Type B pancreatic cell (in vitro differentiated cells): Measurements from ENCODE around the gene EPHA4. TPM values are rescaled to one million over a fixed set of nuclear protein-coding genes. Genes with fewer than 3 reads are reported as not detected.
A peak's percentile ranks its signal among the peaks of the same experiment; 100 is the strongest.

Source experiments
- DNase-seq: peaks from one replicate; pipeline ENCODE4 v3.0.0; 2021; ENCODE audit warnings: mixed read lengths; ENCODE audit not compliant: unreplicated experiment; ENCODE audit errors: extremely low spot score
- H3K27ac Mint-ChIP-seq: 2 replicates; pipeline ENCODE4 v1.8.0; 2021; ENCODE audit warnings: mild to moderate bottlenecking, mixed read lengths
- H3K27me3 Mint-ChIP-seq: 2 replicates; pipeline ENCODE4 v1.8.0; 2021; ENCODE audit warnings: mixed read lengths
- H3K36me3 Mint-ChIP-seq: 2 replicates; pipeline ENCODE4 v1.8.0; 2021; ENCODE audit warnings: mixed read lengths
- H3K4me1 Mint-ChIP-seq: one replicate; pipeline ENCODE4 v1.8.0; 2021; ENCODE audit warnings: mixed read lengths; ENCODE audit not compliant: unreplicated experiment
- H3K4me3 Mint-ChIP-seq: 2 replicates; pipeline ENCODE4 v1.8.0; 2021; ENCODE audit warnings: mild to moderate bottlenecking, mixed read lengths
- H3K9me3 Mint-ChIP-seq: 2 replicates; pipeline ENCODE4 v1.8.0; 2021; ENCODE audit warnings: mixed read lengths
- total RNA-seq: library from RNA; stranded (reverse); gene quantifications from 2 replicates; pipeline ENCODE4 v1.2.1, GENCODE V29; 2021; ENCODE audit warnings: low replicate concordance
- TF ChIP-seq, protein P1 (sequence below): fragments of 200-600 bp; sonication (generic); conservative IDR thresholded peaks from 2 replicates; pipeline ENCODE4 v1.5.0; 2021; ENCODE audit warnings: antibody characterized with exemption, mild to moderate bottlenecking

The EPHA4 gene
- total RNA-seq, 1 donor from 2014 or later: 78.3 TPM

DNA sequence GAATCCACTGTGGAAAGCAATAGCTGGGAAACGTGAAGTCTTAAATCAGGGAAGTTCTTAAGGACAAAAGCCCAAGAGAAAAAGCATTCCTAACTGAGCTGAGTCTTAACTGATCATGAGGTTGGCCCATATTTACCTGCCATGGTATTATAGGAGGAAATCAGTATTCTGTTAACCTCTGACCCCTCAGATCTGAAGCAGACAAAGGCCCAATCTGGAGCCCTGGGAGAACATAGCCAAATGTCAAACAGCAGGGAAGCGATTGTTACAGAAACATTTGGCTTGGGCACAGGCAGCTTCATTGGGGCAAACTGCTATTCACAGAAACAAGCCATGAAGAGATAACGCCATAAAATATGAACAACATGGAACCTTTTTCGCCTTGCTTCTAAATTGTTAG is 18.8 kb downstream of the EPHA4 start:
- peaks cover 57% of the 10 kb centered on the region for H3K4me1 Mint-ChIP-seq
- DNase-seq: no peak
- peaks cover 36% of the 10 kb centered on the region for H3K36me3 Mint-ChIP-seq
- H3K27me3 Mint-ChIP-seq: peaks cover 5% of the 10 kb centered on the region
- peak overlapping the region; percentile 9 for H3K27ac Mint-ChIP-seq
- TF ChIP-seq, protein P1, sequence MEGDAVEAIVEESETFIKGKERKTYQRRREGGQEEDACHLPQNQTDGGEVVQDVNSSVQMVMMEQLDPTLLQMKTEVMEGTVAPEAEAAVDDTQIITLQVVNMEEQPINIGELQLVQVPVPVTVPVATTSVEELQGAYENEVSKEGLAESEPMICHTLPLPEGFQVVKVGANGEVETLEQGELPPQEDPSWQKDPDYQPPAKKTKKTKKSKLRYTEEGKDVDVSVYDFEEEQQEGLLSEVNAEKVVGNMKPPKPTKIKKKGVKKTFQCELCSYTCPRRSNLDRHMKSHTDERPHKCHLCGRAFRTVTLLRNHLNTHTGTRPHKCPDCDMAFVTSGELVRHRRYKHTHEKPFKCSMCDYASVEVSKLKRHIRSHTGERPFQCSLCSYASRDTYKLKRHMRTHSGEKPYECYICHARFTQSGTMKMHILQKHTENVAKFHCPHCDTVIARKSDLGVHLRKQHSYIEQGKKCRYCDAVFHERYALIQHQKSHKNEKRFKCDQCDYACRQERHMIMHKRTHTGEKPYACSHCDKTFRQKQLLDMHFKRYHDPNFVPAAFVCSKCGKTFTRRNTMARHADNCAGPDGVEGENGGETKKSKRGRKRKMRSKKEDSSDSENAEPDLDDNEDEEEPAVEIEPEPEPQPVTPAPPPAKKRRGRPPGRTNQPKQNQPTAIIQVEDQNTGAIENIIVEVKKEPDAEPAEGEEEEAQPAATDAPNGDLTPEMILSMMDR: no peak
- no peaks in the 10 kb centered on the region for H3K9me3 Mint-ChIP-seq
- H3K4me3 Mint-ChIP-seq: no peak overlapping the region

DNA sequence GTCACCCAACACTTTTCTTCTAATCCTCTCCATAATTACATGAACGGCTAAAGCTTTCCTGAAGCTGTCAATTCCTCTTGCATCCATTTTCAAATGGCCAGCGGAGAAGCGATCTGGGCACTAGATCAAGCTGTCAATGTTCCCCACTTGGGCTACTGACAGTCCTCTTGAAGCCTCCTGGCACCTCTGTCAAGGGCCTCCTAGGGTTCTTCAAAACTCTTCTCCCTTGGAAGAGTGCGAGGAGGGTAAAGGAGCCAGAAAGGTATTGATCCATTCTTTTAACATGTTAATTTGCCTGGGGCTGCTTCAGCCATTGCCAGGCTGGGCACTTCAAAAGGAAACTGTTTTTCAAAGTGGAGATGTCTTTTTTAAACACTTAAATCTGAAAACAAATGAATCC is 19.8 kb downstream of the EPHA4 start:
- no peaks in the 10 kb centered on the region for H3K9me3 Mint-ChIP-seq
- no peak overlapping the region for H3K4me3 Mint-ChIP-seq
- peaks cover under 1% of the 10 kb centered on the region for H3K27me3 Mint-ChIP-seq
- H3K4me1 Mint-ChIP-seq: peaks cover 49% of the 10 kb centered on the region
- H3K36me3 Mint-ChIP-seq: peaks cover 36% of the 10 kb centered on the region
- TF ChIP-seq, protein P1: no peak
- DNase-seq: no peak
- H3K27ac Mint-ChIP-seq: no peak overlapping the region

DNA sequence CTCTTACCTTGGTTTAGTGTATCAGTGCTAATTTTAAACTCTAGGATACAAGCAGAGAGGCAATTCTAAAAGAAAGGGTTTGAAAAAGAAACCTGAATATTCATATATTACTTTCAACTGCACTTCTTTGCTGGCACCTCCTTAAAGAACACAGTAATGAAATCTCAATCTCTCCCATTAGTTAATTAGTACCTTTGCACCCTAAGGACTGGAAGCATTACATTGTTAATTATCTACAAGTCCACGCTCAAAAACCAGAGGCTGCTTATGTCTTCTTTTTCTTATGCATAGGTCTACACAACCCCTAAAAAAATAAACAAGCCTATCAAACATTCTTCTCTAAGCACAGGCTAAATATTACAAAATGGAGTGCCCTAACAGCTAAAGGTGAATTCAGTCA is 20.2 kb downstream of the EPHA4 start:
- peaks cover 33% of the 10 kb centered on the region for H3K36me3 Mint-ChIP-seq
- TF ChIP-seq, protein P1: no peak
- no peak overlapping the region for H3K4me3 Mint-ChIP-seq
- H3K9me3 Mint-ChIP-seq: peaks cover 2% of the 10 kb centered on the region
- no peaks in the 10 kb centered on the region for H3K27me3 Mint-ChIP-seq
- DNase-seq: no peak
- peaks cover 49% of the 10 kb centered on the region for H3K4me1 Mint-ChIP-seq
- H3K27ac Mint-ChIP-seq: no peak overlapping the region

DNA sequence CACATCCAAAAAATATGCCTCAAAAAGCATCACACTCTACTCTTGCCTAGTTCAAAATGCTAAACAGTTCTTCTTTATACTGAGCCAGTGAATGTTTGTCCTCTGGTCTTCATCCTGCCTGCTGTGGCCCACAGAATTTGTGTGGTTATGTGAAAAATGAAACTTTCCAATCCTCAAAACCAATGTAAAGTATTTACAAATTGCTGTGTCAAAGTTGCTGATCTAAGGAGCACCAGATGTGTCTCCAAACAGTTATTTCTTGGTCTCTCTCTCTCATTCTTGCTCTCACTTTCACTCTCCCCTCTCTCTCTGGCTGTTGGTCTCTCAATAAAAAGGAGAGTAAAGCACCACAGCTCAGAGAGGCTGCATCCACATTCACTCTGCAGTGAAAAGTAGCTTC is 23.0 kb downstream of the EPHA4 start:
- Mint-ChIP-seq H3K27me3 (no peaks in the 10 kb centered on the region), H3K27ac (no peak overlapping the region), H3K36me3 (peaks cover 43% of the 10 kb centered on the region), H3K9me3 (peaks cover 5% of the 10 kb centered on the region), H3K4me3 (no peak overlapping the region), H3K4me1 (peaks cover 31% of the 10 kb centered on the region)
- TF ChIP-seq, protein P1: no peak
- DNase-seq: no peak

DNA sequence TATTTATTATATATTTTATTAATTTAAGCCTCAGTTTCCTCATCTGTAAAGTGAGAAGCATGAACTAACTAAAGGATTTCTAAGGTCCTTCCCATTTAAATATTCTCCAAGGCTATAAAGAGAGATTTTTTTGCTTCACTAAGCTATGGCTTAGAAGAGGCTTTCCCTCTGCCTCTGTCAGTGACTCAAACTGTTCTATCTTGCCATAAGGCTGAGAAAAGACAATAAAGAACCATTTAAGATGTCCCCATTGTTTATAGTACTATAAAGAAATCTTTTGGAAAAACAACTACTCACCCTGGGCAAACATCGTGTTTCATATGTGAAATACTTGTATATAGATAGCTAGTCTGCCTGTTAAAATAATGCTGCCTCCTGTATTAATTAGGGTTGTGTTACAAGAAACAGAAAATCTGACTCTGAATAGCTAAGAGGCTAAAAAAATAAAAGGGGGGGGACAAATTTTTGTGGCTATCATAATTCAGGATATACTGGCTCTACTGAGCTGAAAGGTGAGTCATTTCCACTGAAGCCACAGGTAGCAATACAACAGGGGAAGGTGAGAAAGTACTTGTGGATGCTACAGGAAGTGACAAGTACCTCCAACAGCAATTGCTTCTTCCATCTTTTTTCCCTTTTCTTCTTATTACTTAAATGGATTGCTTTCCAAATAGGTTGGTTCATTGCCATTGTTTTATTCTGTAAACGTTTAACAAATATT is 25.4 kb downstream of the EPHA4 start:
- TF ChIP-seq, protein P1: no peak

More for the DNA sequence above, 25.4 kb downstream of the EPHA4 start:
- no peak for DNase-seq
- Mint-ChIP-seq H3K27me3 (no peaks in the 10 kb centered on the region), H3K36me3 (peaks cover 38% of the 10 kb centered on the region), H3K9me3 (peaks cover 5% of the 10 kb centered on the region), H3K4me3 (no peak overlapping the region), H3K27ac (no peak overlapping the region), H3K4me1 (peaks cover 8% of the 10 kb centered on the region)
